ENCODE results near the gene UBE2H. TPM values are rescaled to one million over a fixed set of nuclear protein-coding genes. Genes with fewer than 3 reads are reported as not detected.

The UBE2H gene
- 115 TPM for total RNA-seq

DNA sequence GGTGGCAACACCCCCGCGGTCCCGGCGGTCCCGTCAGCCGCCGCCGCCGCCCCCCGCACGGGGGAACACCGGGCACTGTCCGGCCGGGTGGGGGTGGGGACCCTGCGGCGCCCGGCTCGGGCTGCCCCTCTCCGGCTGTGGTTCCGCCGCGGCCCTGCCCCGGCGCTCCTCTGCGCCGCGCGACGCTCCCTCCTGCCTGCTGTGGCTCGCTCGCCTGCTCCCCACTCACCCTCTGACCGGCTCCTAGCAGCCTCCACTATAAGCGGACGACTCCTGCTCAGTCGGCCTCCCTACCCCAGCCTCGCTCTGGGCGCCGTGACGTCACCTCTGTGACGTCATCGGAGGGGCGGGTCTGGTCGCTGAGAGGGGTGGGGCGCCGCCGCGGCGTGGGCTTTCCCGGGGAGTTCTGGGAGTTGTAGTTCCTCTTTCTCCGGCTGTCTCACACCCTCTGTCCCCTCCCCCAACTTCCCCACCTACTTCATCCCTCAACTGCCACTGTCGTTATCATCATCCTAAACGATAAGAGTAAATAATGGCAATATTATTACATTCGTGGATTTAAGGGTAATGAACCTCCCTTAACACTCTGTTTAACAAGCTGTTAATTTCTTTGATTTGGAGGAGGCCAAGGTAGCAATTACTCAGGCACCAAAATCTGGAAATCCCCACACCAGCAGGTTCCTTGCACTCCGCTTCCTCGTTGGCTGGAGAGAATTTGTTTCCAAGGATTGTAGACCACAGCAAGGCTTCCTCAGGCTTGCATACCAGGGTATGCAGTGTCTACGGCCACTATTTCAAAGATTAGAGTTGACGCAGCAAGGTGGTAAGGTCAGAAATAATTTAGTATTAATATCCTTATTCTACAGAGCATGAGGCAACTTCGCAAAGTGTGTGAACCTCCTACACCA, at the start of gene UBE2H:
UBE2H (minus strand) TSS at position 308 of the 908 bp plus-strand sequence. CDS start 405 bp downstream, outside the sequence.

Small RNA genes within 50 kb of the gene (small RNA-seq; reads per million reads assigned to genes)
- not detected for gene RF00019 (ENCODE audit: low replicate concordance)

Other genes with a start within 250 kb of the UBE2H start
- 12.8 TPM for gene ZC3HC1, start 98.4 kb upstream of the UBE2H start, total RNA-seq
- 87.3 TPM for gene KLHDC10, start 117.6 kb upstream of the UBE2H start, total RNA-seq